DMS 273 (cell line): ENCODE measurements around the gene BRF1.

Source experiments
- DNase-seq: peaks from one replicate; lab custom pipeline; 2025; ENCODE audit not compliant: unreplicated experiment; lab: John Stamatoyannopoulos, UW

The BRF1 gene

GRCh38 chr14:105161309-105161708, 139.5 kb downstream of the BRF1 start:
- DNase-seq, result no peak

GRCh38 chr14:105160776-105161175, 140.0 kb downstream of the BRF1 start:
- DNase-seq, result no peak

GRCh38 chr14:105159344-105159743, 141.5 kb downstream of the BRF1 start:
- DNase-seq, result no peak
